Fibroblast of skin of left biceps (primary cell): ENCODE data around the gene SLAMF7.
"Not testable (repeated sequence)": the region's sequence is repeated elsewhere in the genome, so short reads cannot be mapped to it uniquely, and the experiment has no call there.

ENCODE experiments used
- DNase-seq, 2 experiments: peaks; one replicate each; pipeline ENCODE4 v3.0.0-alpha.2; 2013; ENCODE audit warnings: low read depth in 2 of 2

The SLAMF7 gene

DNA sequence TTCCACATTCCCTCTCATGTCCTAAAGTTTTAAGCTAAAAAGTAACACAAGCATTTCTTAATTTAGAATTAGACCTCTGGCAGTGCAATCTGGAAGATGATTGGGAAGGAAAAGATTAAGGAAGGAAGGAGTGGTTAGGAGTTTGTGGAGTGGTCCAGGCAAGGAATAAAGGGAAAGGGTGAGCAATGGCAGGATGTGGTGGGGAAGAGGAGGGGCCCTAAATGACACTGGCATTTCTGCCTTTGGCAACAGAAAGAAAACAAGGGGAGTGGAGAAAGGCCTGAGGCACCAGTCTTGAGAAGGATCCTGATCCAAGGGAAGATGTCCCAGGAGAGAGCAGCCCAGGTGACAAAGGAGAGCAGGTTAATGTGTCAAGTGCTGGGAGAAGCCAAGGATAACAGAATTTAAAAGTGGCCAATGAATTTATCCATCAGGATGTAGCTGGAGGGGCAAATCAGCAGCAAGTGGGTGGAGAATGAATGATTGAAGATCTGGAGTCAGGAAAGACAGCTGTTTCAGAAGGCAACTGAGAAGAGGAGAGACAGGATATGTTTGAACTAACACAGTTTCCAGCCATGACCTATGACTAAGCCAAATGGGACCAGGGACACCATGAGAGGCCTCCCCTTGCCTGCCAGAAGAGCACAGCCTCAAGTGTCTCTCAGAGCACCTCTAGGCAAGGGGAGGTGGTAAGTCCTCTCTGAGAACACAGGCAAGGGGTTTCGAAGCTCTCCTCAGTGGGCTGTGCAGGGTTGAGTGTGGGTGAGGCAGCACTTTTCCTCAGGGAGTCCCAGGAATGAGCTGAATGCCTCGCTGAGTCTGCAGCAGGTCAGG is 36.1 kb downstream of the SLAMF7 start:
- no peak for DNase-seq

- no peak for DNase-seq
These were observed 37.1 kb downstream of the SLAMF7 start for GRCh38 chr1:160776178-160776577.

DNA sequence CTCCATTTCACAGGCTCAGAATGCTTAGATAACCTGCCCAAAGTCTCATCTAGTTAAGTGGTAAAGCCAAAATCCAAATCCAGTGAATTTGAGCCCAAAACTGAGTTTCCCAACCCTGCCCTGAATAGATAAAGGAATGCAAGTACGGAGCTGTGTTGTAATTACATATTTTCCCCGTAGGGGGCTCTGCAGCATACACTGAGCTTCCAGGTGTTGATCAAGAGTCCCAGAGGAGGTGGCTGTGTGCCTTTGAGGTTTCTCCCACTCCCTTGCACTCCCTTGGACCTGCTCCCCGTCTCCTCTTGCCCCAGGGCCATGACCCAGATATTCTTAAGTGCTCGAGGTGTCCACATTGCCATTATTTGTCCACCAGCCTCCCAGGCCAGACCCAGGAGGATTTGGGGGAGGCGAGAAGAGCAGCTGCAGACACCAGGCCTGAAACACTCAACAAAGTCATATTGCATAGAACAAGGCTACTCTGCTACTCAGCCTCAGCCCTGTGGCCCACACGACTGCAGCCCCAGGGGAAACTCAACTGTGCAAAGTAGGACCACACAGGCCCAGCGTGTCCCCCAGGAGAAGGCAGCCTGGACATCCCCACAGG is 38.5 kb downstream of the SLAMF7 start:
- no peak for DNase-seq

GRCh38 chr1:160778976-160779375 is 39.9 kb downstream of the SLAMF7 start:
- DNase-seq = no peak

- no peak for DNase-seq
These were observed 40.8 kb downstream of the SLAMF7 start for GRCh38 chr1:160779626-160780397.

DNA sequence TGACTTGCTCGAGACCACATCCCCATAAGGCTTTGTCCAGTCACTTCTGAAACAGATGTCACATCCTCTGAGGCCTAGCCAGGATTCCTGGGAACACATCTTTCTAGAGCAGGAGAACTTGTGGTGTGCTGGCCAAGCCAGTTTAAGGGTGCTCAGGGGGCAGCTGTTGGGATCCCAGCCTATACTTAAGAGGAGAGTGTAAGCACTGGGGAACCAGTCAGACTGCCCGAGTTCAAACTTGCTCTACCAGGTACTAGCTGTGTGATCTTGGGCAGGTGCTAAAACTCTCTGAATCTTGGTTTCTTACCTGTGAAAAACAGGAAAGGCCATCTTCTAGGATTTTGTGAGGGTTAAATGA is 41.3 kb downstream of the SLAMF7 start:
- DNase-seq = no peak

DNA sequence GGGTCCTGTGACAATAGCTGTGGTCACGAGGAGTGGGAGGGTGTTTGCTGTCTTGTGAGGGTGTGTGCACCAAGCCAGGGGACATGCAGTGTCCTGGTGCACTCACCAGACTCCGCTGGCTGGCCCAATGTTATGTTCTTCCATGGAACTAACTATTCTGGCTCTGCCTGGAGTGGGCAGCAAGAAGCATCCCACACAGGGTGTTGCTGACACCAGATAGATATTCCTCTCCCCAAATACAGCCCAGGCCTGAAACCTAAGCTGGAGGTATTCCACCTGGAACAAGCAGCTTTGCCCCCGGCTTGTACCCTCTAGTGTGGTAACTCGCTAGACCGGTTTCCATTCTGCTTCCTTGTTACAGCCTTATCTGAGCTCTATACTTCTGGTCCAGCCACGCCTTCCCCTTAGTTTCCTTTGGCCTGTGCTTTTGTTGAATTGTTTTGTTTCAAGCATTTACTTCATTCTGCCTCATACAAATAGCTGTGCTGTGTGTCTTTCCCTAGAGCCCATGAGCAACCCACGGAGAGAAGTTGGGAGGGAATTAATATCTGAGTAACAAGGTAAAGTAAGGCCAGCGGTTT is 42.2 kb downstream of the SLAMF7 start:
- no peak for DNase-seq

- DNase-seq = no peak
These were observed 43.1 kb downstream of the SLAMF7 start for GRCh38 chr1:160781914-160782689.

DNA sequence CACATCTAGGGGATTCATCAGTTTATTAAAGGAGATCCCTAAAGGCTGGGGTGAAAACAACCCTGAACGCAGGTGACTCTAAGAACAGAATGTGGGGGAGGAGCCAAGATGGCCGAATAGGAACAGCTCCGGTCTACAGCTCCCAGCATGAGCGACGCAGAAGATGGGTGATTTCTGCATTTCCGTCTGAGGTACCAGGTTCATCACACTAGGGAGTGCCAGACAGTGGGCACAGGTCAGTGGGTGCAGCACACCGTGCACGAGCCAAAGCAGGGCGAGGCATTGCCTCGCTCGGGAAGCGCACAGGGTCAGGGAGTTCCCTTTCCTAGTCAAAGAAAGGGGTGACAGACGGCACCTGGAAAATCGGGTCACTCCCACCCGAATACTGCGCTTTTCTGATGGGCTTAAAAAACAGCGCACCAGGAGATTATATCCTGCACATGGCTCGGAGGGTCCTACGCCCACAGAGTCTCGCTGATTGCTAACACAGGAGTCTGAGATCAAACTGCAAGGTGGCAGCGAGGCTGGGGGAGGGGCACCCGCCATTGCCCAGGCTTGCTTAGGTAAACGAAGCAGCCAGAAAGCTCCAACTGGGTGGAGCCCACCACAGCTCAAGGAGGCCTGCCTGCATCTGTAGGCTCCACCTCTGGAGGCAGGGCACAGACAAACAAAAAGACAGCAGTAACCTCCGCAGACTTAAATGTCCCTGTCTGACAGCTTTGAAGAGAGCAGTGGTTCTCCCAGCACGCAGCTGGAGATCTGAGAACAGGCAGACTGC is 44.1 kb downstream of the SLAMF7 start:
- DNase-seq = not testable (repeated sequence)

DNA sequence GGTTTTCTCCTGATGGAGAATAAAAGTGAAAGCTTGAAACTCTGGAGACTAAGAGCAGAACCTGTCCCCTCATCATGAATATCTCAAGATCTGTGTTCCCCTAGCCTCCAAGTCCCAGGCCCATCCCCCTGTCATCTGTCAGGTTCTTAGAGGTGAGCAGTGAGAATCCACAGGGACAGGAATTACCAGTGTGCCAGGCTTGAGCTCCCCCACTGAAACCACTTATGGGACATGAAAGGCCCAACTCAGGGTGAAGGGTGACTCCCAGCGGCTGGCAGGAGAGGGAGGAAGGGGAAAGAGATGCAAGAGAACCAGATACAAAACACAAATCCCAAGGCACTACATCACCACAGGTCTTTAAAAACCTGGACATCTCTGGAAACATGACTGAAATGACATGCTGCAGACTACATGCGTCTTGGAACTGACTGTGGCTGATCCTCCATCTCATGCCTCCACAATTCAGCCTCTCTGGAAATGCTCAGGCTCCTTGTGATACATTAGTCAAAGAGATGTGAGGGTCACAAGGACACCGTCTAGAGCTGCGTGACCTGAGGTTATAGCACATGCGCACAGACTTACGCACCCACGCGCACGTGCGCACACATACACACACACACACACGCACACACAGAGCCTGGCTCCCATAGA is 50.1 kb downstream of the SLAMF7 start:
- DNase-seq = no peak

GRCh38 chr1:160789702-160790611 is 50.9 kb downstream of the SLAMF7 start:
- DNase-seq = no peak

- DNase-seq = no peak
These were observed 55.3 kb downstream of the SLAMF7 start for GRCh38 chr1:160794376-160794775.

DNA sequence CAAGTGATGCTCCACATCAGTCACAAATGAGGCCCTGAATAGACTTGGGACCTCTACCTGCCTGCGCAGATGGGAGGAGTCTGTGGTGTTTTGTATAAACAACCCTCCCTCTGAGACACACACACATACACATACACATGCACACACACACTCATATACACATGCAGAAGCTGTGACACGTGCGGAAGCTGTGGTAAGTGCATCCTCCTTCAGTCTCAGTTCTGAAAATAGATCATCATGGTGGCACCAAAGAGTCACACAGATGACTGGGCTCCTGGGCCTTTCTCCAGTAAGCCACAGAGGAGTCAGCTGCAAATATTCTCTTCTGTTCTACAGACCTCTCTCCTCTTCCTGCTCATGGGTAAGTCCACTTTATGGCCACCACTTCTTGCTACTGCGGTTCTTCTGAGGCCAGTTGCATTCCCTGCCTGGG is 56.9 kb downstream of the SLAMF7 start, which contains the start of gene LY9:
TSS of gene LY9 (plus strand) at position 224 of the 433 bp plus-strand sequence. CDS start at position 238, 14 bp downstream.
- DNase-seq = no peak

DNA sequence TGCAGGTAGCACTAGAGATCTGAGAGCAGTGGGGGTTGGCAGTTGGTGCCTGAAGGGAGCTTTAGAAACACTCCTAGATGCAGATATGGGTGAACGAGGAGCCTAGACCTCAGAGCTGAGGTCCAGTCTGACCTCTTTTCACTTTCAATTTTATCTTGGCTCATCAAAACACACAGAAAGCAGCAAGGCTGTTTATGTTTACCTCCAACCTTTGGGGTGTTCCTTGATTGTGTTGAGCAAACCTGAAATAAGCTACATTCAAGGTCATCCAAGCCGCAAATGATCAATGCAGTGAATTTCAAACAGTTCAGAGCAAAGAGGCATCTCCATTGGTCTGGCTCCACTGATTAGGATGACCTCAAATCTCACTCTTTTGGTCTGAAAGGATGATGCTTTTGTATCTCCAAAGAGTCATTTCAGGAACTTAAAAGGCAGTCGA is 58.2 kb downstream of the SLAMF7 start:
- DNase-seq = no peak

GRCh38 chr1:160797861-160798273 is 58.8 kb downstream of the SLAMF7 start:
- no peak for DNase-seq

DNA sequence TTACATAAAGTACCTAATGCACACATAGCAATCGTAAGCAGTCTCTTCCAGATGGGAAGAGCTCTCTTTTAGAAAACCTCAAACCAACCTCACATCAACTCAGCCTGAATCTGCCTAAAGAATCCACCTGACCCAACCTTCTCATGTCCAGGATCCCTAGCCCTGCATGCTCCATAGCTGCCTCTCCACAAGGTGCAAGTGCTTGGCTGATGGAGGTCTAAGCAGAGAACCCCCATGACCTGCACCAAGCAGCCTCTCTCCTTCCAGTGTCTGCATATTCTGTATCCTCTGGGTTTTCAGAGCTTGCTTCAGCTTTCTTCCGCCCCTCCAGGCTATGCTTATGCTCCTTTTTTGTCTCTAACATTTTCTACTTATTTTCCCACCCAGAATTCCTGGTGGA is 59.4 kb downstream of the SLAMF7 start:
- no peak for DNase-seq

GRCh38 chr1:160799641-160800040 is 60.6 kb downstream of the SLAMF7 start:
- no peak for DNase-seq

DNA sequence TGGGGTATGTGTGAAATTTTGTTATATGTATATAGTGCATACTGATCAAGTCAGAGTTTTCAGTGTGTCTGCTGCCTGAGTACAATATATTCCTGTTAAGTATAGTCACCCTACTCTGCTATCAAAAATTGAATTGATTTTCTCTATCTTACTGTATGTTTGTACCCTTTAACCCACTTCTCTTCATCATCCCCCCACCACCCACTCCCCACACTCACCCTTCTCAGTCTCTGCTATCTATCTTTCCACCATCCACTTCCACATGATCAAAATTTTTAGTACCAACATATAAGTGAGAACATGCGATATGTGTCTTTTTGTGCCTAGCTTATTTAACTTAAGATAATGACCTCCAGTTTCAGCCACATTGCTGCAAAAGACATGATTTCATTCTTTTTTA is 61.1 kb downstream of the SLAMF7 start:
- DNase-seq = no peak
